K562 (cell line): ENCODE data around the gene SLC2A2. TPM values are rescaled to one million over a fixed set of nuclear protein-coding genes. Genes with fewer than 3 reads are reported as not detected.

ENCODE experiments used
- ATAC-seq: fragments of 200-7000 bp; cut with Tn5 transposase; 3 replicates; pipeline ENCODE4 v1.9.1; 2020; ENCODE audit warnings: moderate library complexity
- BruUV-seq: library from RNA; stranded (reverse); fragments of 400-500 nt; replicated peaks from 2 replicates; lab custom pipeline; 2021; lab: Mats Ljungman, UMichigan
- CTCF ChIA-PET: fragments of 300-600 bp; formaldehyde crosslinking; extraction: SDS; loops from one replicate; lab custom pipeline; 2021; ENCODE audit warnings: low intra/inter-chr PET ratio; lab: Yijun Ruan, JAX
- POLR2A ChIA-PET: fragments of 300-600, 350-650 bp; sonication (Branson Sonifier 250); formaldehyde crosslinking; extraction: SDS; loops from one replicate; lab custom pipeline; 2021; ENCODE audit warnings: antibody characterized with exemption, inconsistent platforms; lab: Yijun Ruan, JAX
- DNase-seq, 4 experiments: peaks; one replicate each; pipeline versions ENCODE4 v3.0.0 to v3.0.0-alpha.2; 2011 to 2018; ENCODE audit warnings: low spot score in 3 of 4, mixed read lengths in 3 of 4; ENCODE audit errors: extremely low read depth in 1 of 4
- FAIRE-seq: peaks from 2 replicates; lab custom pipeline; 2011; peaks lifted over from hg19 to GRCh38; lab: Jason Lieb, UNC
- H2AFZ ChIP-seq: 2 replicates; pipeline ENCODE4 v1.6.0; 2011; ENCODE audit warnings: low read depth, low read length, control low read depth, inconsistent platforms
- H3K27ac ChIP-seq: fragments of 200-600 bp; 3 replicates; pipeline ENCODE4 v1.8.0; 2011; ENCODE audit warnings: low read depth, mild to moderate bottlenecking, control low read depth, inconsistent platforms, low read length, moderate library complexity, mixed read lengths; ENCODE audit errors: extremely low read depth
- H3K27me3 ChIP-seq, 2 experiments: fragments of 300-600 bp in 1 of 2; 2 replicates in 1 of 2; 3 replicates in 1 of 2; pipeline versions ENCODE4 v1.6.0 to v1.8.0; 2011; ENCODE audit warnings: inconsistent platforms in 2 of 2, low read length in 2 of 2, mild to moderate bottlenecking in 1 of 2, mixed read lengths in 1 of 2, moderate library complexity in 1 of 2; ENCODE audit not compliant: control insufficient read depth in 2 of 2, insufficient read depth in 2 of 2
- H3K36me3 ChIP-seq: fragments of 300-600 bp; 3 replicates; pipeline ENCODE4 v1.8.0; 2011; ENCODE audit warnings: mild to moderate bottlenecking, low read length, inconsistent platforms; ENCODE audit not compliant: control insufficient read depth, insufficient read depth
- H3K4me1 ChIP-seq, 2 experiments: fragments of 200-600 bp in 1 of 2; replicated peaks in 1 of 2; 2 replicates in 1 of 2; 3 replicates in 1 of 2; pipeline versions ENCODE4 v1.5.1 to v1.8.0; 2011; ENCODE audit warnings: inconsistent platforms in 2 of 2, low read length in 2 of 2, mild to moderate bottlenecking in 1 of 2, mixed read lengths in 1 of 2, moderate library complexity in 1 of 2; ENCODE audit not compliant: control insufficient read depth in 2 of 2, insufficient read depth in 2 of 2
- H3K4me2 ChIP-seq: 2 replicates; pipeline ENCODE4 v1.6.1; 2011; ENCODE audit warnings: low read length, control low read depth, inconsistent platforms, mixed read lengths; ENCODE audit not compliant: insufficient read depth
- H3K4me3 ChIP-seq: fragments of 200-600 bp; sonication (generic), shearing (Covaris generic); 2 replicates; pipeline ENCODE4 v1.5.1; 2016; ENCODE audit warnings: control low read depth, inconsistent platforms
- H3K79me2 ChIP-seq: fragments of 200-600 bp; 3 replicates; pipeline ENCODE4 v1.8.0; 2011; ENCODE audit warnings: low read length, inconsistent platforms; ENCODE audit not compliant: control insufficient read depth, insufficient read depth
- H3K9ac ChIP-seq, 2 experiments: 2 replicates each; pipeline versions ENCODE4 v1.6.0 to v1.6.1; 2011; ENCODE audit warnings: low read depth in 2 of 2, low read length in 2 of 2, control low read depth in 1 of 2, inconsistent platforms in 1 of 2, mild to moderate bottlenecking in 1 of 2, mixed read lengths in 1 of 2; ENCODE audit not compliant: insufficient read depth in 1 of 2
- H3K9me1 ChIP-seq: one replicate; pipeline ENCODE4 v1.6.0; 2011; ENCODE audit warnings: inconsistent platforms, mild to moderate bottlenecking, low read length, moderate library complexity; ENCODE audit not compliant: control insufficient read depth, insufficient read depth
- H3K9me3 ChIP-seq: replicated peaks from 2 replicates; pipeline ENCODE4 v1.5.1; 2011; ENCODE audit warnings: low read depth, low read length, inconsistent platforms; ENCODE audit not compliant: control insufficient read depth, insufficient read depth
- H4K20me1 ChIP-seq: replicated peaks from 2 replicates; pipeline ENCODE4 v1.6.1; 2011; ENCODE audit warnings: low read length, inconsistent platforms, mixed read lengths; ENCODE audit not compliant: control insufficient read depth, insufficient read depth
- BMI1 ChIP-seq: fragments of 150-350 bp; IDR thresholded peaks from 2 replicates; pipeline ENCODE4 v1.6.1; 2014; ENCODE audit warnings: low read length
- BRF1 ChIP-seq: IDR thresholded peaks from 3 replicates; pipeline ENCODE4 v1.6.1; 2011; ENCODE audit warnings: borderline replicate concordance, mild to moderate bottlenecking; ENCODE audit not compliant: insufficient read length; ENCODE audit errors: extremely low read depth
- KDM2B ChIP-seq: fragments of 250-450 bp; sonication (Bioruptor Pico); IDR thresholded peaks from 2 replicates; pipeline ENCODE4 v1.8.0; 2021; ENCODE audit warnings: mild to moderate bottlenecking, moderate library complexity
- SUPT5H ChIP-seq: fragments of 450-650 bp; IDR thresholded peaks from 2 replicates; pipeline ENCODE4 v1.6.1; 2016
- TCF7L2 ChIP-seq: fragments of 150-350 bp; IDR thresholded peaks from 2 replicates; pipeline ENCODE4 v1.6.1; 2016; ENCODE audit warnings: low read depth, mild to moderate bottlenecking, low read length, moderate library complexity
- ZNF583 ChIP-seq: fragments of 250-450 bp; sonication (Bioruptor Pico); IDR thresholded peaks from 2 replicates; pipeline ENCODE4 v1.4.0; 2020
- ZNF717 ChIP-seq: fragments of 250-450 bp; sonication (Bioruptor Pico); IDR thresholded peaks from 2 replicates; pipeline ENCODE4 v1.5.0; 2021
- WGBS: fragments of 100-300 bp; shearing (Covaris generic); methylation state at CpG from one replicate; pipeline ENCODE4 v1.1.6; 2016; ENCODE audit warnings: low coverage, mixed read lengths; ENCODE audit not compliant: insufficient coverage; ENCODE audit errors: missing lambda C conversion rate; 5-methylcytosine and 5-hydroxymethylcytosine counted together
- in situ Hi-C: fragments of 300-500 bp; cut with MboI; formaldehyde crosslinking; loops from 4 replicates; pipeline ENCODE4 v1.15.0; 2018; ENCODE audit warnings: inconsistent platforms, mixed read lengths
- intact Hi-C: fragments of 100-400 bp; cut with micrococcal nuclease; formaldehyde crosslinking; loops from 2 replicates; pipeline ENCODE4 v1.14.2; 2022
- polyA plus RNA-seq, 8 experiments: library from polyadenylated mRNA; depleted of rRNA in 4 of 8; stranded (reverse) in 5 of 8; unstranded in 3 of 8; fragments of >200 nt; fragmentation: Nextera tagmentation in 2 of 8; fragmentation: Illumina TruSeq in 1 of 8; extraction: Ambion mirVana in 2 of 8; extraction: Trizol in 1 of 8; gene quantifications; 2 replicates each; pipeline versions ENCODE4 v1.2.1 to v1.2.3, GENCODE V29; 2011 to 2014; ENCODE audit warnings: inconsistent platforms in 1 of 8, missing spikeins in 1 of 8
- total RNA-seq, 7 experiments: library from RNA; depleted of rRNA in 6 of 7; stranded (reverse); fragments of >200 nt in 6 of 7; fragmentation: Illumina TruSeq in 2 of 7; extraction: Trizol in 2 of 7; gene quantifications; 2 replicates each; pipeline versions ENCODE4 v1.2.1 to v1.2.3, GENCODE V29; 2011 to 2021; ENCODE audit warnings: low replicate concordance in 1 of 7
- TF ChIP-seq, protein P1 (sequence below): fragments of 250-450 bp; sonication (Bioruptor Pico); IDR thresholded peaks from 2 replicates; pipeline ENCODE4 v1.8.0; 2022; ENCODE audit warnings: inconsistent platforms

The SLC2A2 gene
- total and polyA plus RNA-seq, 9 of the 15 experiments (the other 6 are each of a cell fraction or from before 2014, with no cell fraction given) = 0.18 TPM; not detected in 8

- BruUV-seq = no TSS peak
- Histone ChIP-seq H3K4me1 (no peaks in the 10 kb centered on the region), H3K9ac (no peak overlapping the region), H4K20me1 (no peaks in the 10 kb centered on the region), H3K79me2 (no peaks in the 10 kb centered on the region), H3K4me3 (no peak overlapping the region), H3K27ac (no peak overlapping the region), H3K36me3 (no peaks in the 10 kb centered on the region), H3K4me2 (no peak overlapping the region), H2AFZ (no peak overlapping the region), H3K9me3 (no peaks in the 10 kb centered on the region), H3K27me3 (0 out of 5 replicates have a peak, but pooled peaks cover 0 to 5% of the 10 kb centered on the region in 2 experiments), H3K9me1 (no peaks in the 10 kb centered on the region)
- ChIA-PET CTCF (no interaction called here), POLR2A (interaction anchor here (0.7 kb wide), 1 partner anchor 50 kb away, joined by 3 read pairs; no protein-coding TSS in a partner anchor)
- WGBS = 0% methylated on average over 1 of the region's 1 CpG
- no peak for DNase-seq
- in situ Hi-C loops = loop anchor here (10.0 kb wide), 1 partner anchor 520 kb away; no protein-coding TSS in a partner anchor
- intact Hi-C loops = loop anchor here (10.0 kb wide), 1 partner anchor 420 kb away; the partner anchor contains the start of gene TNIK
- no peak for TF ChIP-seq KDM2B (CRISPR knock-in tag)
- TF ChIP-seq ZNF583 (CRISPR knock-in tag) = no peak
- no peak for TF ChIP-seq ZNF717
- no peak for TF ChIP-seq SUPT5H
- TF ChIP-seq TCF7L2 = no peak
- TF ChIP-seq, protein P1, sequence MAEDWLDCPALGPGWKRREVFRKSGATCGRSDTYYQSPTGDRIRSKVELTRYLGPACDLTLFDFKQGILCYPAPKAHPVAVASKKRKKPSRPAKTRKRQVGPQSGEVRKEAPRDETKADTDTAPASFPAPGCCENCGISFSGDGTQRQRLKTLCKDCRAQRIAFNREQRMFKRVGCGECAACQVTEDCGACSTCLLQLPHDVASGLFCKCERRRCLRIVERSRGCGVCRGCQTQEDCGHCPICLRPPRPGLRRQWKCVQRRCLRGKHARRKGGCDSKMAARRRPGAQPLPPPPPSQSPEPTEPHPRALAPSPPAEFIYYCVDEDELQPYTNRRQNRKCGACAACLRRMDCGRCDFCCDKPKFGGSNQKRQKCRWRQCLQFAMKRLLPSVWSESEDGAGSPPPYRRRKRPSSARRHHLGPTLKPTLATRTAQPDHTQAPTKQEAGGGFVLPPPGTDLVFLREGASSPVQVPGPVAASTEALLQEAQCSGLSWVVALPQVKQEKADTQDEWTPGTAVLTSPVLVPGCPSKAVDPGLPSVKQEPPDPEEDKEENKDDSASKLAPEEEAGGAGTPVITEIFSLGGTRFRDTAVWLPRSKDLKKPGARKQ (CRISPR knock-in tag) = no peak
- TF ChIP-seq BMI1 = no peak
- no peak for TF ChIP-seq BRF1
- no peak for ATAC-seq
- no peak for FAIRE-seq
Measured at GRCh38 chr3:171044384-171044783, 17.9 kb upstream of the SLC2A2 start.
